HG03565 (cell line): ENCODE data around the gene SCN9A.
"Not testable (repeated sequence)": the region's sequence is repeated elsewhere in the genome, so short reads cannot be mapped to it uniquely, and the experiment has no call there.

ENCODE experiments used
- ATAC-seq: cut with Tn5 transposase; IDR thresholded peaks from one replicate; pipeline ENCODE4 v1.9.1; 2021; ENCODE audit warnings: mild to moderate bottlenecking, moderate library complexity; ENCODE audit not compliant: unreplicated experiment

Gene SCN9A

DNA sequence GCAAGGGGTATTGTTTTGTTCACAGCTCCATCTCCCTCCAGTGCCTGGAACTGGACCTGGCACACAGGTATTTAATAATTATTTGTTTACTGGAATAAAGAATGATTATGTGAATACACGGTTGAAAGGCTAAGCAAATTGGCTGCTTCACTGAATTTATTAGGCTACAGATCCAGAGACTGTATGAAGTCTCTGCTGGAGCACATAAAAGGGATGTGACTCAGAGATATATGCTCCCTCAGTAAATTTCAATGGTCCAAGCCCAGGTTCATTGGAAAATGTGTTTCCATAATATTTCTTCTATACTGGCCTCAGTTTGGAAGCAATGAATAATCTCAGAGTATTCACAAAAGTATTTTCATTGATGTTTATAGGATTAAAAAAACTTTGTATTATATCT lies 126.4 kb downstream of the SCN9A start:
- no peak for ATAC-seq

DNA sequence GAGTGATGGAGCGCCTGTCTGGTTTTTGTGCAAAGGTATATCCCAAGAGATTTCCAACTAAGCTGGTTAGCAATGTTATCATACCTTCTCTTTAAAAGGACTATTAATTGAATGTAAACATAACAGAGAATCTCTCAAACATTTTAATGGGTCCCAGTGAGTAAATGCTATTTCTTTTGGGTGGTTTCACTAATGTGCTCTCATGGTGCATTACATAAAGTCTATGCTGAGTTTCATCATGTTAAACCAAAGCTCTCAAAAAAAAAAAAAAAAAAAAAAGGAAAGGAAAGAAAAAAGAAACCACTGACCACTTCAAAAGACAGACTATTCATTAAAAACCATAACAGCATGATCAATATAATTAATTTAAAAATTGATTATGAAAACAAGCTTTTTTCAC lies 128.8 kb downstream of the SCN9A start:
- no peak for ATAC-seq

DNA sequence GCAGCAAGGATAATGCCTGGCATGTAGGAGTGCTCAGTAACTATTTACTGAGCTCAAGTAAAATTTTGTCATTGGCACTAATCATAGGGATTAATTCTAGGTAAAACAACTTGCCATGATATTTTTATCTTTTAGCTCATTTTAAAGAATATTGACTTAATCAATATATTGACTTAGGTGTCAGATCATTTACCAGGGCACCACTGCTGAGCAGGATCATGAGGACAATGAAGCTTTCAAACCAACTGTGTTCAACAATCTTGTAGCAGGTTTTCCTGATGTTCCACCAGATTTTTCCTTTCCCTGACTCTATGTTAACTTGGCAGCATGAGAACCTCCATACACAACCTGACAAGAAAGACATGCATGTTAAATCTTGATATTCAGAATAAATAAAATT lies 133.4 kb downstream of the SCN9A start:
- no peak for ATAC-seq

DNA sequence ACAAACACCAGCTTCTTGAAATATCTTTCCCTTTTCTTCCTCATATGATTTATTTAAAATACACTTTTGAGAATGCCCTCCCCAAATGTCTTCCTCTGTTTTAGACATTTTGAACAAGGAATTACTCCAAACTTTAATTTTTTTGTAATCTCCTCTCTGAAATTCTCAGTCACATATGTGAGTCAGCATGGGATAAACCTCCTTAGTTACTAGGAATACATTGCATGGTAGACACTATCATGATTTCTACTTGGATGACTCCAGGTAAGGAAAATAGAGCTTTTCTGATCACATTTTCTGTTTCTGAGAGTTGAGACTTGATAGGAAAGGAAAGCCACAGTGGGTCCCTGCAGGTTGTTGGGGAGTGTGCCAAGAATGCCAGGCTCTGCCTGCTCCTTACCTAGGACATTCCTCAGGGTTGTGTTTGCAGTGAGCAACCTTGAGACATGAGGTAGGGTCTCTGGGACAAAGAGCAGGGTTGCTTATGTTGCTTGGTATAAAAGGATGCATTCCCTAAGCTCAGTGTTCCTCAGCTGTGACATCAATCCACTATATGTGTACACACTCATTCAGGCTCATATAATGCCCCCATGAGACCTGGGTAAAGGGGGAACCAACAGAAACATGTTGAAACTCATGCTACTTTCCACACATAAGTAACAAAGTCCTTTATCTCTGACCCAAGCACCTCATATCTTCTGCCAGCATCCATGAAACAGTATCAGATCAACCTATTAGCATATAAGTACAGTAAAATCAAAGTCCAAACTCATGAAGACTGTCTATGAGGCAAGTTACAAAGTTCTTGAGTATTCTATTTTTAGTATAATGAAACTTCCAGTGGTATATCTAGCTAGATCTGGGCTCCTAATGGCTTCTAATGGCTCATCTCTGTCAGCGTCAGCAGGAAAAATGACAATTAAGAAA lies 135.1 kb downstream of the SCN9A start:
- no peak for ATAC-seq

DNA sequence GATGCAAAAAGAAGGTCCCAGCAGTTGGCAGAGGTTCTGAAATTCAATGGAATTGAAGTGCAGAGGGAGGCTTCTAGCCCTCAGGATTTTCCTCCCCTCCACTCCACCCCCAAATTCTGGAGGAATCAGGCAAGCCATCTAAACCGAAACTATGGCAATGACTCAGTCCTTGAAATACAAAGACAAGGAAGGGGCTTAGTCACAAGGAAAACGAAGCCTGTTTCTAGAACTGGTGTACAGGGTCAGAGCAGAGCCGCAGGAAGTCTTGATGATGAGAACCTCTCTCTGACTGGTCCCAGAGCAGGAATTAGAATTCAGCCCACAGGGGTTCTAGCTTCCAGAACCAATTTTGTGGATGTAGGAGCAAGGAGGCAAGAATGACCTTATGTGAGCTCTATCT lies 136.2 kb downstream of the SCN9A start:
- ATAC-seq: no peak

DNA sequence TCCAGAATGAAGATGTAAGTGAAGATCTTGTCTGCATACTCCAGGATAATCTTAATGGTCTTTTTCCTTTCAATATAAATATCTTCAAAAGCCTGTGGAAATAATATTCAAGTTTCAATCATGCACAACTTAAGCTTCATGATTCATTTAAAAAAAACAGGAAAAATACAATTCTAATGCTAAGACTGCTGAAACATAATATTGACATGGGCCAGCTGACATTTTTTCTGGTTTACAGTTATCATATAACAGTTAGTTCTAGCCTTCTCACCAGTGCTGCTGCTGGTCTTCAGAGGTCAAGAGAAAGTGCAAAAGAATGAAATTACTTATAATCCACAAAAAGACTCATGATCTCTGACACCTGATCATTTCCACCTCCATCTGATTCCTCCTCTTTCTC lies 137.6 kb downstream of the SCN9A start:
- ATAC-seq: no peak

DNA sequence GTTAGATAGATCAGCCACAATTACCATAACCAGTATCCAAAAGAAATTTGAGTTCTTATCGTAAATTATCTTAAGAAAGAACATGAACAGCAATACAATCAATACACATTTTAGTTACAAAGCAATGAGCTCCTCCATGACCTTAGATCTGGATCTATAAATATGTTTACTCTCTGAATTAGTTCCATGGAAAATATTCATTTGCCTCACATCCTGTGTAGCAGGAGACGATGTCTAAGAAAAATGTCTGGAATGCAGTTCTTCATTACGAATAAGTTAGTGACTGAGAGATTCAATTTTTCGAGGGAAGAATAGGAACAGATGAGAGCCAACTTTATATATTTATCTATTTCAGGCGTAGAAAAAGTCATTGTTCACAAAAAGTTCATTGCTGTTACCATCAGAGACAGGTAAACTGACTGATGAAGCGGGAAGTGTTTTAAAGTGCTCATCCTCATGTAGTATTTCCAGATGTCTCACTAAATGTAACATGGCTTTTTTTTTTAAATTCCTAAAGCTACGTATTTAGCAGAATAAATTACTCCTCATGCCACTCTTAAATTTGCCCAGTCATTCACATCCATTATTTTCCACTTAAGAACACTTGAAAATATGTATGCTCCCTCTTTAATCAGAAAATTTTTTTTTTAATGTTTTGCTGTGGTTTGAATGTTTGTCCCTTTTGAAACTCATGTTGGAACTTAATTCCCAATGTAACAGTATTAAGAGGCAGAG lies 141.5 kb downstream of the SCN9A start:
- ATAC-seq: no peak

DNA sequence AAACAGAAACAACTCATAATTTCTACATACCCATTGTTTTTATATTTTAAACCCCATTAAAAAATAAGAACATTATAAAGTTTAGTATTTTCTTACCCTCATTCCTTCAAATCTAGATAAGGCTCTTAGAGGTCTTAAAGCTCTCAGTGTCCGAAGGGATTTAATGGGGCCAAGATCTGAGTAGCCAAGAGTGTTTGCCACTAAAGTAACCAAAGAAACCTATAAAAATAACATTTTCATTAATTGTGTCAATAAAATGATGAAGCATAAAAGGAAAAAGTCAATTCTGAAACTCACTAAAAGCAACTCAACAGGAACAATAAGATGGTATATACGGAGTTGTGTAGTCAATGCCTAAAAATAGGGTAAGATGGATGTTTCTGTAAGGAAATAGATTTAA lies 142.5 kb downstream of the SCN9A start:
- no peak for ATAC-seq

DNA sequence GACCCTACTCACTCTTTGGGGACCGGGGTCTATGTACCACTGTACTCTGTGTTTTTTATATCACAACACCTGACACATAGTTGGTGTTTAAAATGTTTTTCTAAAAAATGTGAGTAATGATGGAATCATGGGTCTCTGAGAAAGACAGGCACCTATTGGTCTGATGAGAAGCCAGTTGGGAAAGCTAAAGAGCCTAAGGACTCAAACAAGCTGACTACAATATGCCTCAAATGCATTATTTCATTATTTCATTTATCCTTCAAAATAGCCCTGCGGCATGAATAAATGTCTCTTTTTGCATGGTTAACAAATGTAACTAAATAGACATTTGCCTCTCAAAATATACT lies 145.0 kb downstream of the SCN9A start:
- no peak for ATAC-seq

DNA sequence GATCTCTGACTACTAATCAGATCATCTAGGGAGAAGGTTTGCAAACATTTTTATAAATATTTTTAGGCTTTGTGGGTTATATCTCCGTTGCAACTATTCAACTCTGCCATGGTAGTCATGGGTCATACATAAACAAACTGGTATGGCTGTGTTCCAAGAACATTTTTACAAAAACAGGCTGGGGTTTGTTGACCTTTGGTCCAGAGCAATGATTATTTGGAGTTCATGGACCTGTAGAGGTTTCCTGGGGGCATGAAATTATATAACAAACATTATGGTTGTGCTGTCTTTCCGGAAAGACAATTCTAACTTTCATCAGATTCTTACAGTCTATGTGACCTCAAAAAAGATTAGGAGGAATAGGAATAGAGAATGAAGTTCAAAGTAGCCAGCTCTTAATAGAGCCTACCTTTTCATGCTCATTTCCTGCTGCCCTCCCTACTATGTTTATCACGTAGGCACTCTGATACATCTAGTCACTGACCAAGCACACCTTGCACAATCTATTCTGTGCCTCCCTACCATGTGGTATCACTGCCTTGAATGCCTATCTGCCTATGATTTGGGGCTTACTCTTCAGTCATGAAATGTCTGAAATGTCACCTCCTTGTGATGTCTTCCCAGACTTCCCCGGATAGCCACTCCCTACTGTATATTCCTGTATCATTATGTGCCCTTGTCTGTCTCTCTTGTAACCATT lies 145.6 kb downstream of the SCN9A start:
- ATAC-seq: no peak

DNA sequence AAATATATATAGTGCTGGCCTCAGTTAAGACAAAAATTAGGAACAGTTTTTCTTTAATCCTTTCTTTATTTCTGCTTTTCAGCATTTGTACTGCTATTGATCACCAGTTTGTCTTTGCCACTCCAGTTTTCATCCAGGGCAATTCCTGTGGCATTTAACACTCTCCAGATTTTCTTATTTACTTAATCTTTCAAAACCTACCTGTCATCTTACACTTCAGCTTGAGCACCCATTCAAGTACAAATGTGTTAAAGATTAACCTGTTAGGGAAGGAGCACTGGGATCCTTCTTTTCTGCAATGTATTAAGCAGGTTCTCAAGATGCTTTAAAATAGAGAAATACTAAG lies 146.1 kb downstream of the SCN9A start:
- no peak for ATAC-seq

DNA sequence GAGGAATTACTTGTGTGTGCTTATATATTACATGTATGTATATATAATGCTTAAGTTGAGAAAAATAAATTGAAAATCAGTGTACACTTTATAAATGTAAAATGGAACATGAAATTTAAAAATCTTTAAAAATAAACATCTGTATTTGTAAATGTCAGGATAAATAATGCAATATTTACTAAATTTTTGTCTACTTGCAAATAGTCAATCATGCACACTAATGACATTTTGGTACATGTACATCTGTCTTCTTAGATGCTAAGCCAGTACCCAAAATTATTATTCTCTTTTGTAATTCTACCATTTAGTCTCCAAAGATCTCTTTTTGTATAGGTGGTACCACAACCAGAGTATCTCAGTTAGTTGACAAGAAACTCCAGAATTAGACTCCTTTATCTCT lies 151.5 kb downstream of the SCN9A start:
- ATAC-seq: no peak

DNA sequence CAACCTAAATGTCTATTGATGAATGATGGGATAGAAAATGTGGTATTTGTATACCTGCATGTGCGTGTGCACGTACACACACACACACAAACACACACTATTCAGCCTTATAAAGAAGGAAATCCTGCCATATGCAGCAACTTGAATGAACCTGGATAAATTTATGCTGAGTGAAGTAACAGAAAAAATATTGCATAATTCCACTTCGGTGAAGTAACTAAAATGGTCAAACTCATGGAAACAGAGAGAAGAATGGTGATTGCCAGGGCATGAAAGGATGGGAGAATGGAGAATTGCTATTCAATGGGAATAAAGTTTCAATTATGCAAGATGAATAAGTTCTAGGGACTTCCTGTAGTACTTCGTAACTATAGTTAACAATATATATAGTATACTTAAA lies 152.4 kb downstream of the SCN9A start:
- ATAC-seq: no peak

DNA sequence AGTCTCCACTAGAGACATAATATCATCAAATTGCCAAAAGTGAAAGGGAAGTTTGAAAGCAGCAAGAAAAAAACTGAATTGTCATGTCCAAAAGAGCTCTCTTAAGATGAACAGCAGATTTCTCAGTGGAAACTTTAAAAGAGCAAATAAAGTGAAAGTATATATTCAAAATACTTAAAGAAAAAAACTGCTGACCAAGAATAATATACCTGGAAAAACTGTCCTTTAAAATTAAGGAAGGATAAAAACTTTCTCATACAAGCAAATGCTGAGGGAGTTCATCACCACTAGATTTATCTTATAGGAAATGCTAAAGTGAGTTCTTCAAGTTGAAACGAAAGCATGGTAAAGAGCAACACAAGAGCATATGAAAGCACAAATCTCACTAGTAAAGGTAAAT lies 164.7 kb downstream of the SCN9A start:
- no peak for ATAC-seq

DNA sequence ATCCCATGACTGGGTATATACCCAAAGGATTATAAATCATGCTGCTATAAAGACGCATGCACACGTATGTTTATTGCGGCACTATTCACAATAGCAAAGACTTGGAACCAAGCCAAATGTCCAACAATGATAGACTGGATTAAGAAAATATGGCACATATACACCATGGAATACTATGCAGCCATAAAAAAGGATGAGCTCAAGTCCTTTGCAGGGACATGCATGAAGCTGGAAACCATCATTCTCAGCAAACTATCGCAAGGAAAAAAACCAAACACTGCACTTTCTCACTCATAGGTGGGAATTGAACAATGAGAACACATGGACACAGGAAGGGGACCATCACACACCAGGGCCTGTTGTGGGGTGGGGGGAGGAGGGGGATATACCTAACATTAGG lies 165.8 kb downstream of the SCN9A start:
- ATAC-seq: not testable (repeated sequence)

DNA sequence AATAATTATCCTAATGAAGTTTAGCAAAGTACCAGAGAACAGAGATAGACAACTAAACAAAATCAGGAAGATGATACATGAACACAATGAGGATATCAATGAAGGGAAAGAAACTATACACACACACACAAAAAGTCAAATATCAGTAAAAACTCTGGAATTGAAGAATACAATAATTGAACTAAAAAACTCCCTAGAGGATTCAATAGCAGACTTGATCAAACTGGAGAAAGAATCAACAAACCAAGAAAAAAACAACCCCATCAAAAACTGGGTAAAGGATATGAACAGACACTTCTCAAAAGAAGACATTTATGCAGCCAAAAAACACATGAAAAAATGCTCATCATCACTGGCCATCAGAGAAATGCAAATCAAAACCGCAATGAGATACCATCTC lies 166.4 kb downstream of the SCN9A start:
- ATAC-seq: not testable (repeated sequence)

DNA sequence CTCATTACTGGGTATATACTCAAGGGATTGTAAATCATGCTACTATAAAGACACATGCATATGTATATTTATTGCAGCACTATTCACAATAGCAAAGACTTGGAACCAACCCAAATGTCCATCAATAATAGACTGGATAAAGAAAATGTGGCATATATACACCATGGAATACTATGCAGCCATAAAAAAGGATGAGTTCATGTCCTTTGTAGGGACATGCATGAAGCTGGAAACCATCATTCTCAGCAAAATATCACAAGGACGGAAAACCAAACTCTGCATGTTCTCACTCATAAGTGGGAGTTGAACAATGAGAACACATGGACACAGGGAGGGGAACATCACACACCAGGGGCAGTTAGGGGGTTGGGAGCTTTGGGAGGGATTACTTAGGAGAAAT lies 169.6 kb downstream of the SCN9A start:
- ATAC-seq: not testable (repeated sequence)

DNA sequence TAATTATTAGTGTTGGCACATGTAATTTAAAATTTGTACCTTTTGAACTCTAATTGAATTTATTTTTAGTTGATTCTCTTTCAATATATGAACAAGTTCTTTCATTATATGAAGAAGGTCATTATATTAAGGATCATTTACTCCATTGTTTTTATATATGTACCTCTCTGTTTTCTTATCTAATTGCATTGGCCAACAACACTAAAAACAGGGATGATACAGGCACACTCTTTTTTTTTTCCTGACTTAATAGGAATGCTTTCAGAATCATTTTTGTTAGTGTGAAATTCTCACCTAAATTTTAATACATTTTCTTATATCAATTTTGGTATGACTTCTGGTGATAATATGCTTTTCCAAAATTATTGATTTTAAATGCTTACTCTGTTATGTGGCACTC lies 173.0 kb downstream of the SCN9A start:
- ATAC-seq: no peak

DNA sequence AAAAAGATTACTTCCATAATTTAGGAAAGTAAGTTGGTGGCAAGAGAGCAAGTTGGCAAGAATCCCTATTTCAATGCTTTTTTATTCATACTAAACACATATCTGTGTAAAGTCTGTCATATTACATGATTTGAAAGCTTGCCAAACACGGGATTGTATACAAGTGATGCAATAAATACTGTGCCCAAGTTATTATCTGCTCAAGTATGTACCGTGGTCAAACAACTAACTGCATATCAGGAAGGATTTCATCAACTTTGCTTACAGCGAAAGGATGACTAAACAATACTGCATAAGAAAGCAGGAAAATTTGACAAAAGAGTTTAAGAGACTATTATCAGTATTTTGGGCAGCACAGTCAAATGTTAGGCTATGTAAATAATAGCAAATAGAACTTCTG lies 178.3 kb downstream of the SCN9A start:
- ATAC-seq: no peak

DNA sequence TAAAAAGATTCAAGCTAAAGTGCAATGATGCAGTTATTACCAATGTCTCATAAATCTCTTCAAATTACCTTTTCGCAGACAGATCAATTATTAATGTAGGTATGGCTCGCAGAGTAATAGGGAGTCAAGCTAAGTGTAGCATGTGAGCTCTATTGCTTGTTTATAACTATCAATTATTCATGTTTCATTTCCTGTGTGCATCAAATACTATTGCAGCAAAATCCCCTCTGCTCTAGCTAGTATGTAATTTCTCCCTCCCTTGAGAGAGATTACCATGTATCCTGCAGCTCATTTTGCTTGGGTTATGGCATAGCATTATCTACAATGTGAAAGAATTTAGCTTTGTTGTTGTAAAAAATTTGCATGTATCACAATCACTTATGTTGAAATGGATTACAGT lies 182.3 kb downstream of the SCN9A start:
- no peak for ATAC-seq

DNA sequence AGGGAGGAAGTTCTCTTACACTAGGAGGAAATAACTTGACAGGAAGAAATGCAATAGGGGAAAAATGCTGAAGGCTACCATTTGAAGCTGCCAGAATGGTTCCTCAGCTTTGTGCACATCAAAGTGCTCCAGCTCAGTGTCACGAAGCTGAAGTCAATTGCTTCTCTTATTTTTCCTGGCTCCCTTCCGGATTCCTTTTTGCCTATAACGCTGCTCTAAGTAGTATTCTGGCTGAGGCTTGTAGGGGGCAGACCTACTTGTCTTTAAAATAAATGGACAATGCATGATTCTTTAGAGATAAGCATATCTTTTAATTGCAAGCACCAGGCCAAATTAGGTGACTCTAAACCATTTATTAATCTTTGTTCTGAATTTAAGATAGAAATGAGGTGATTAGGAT lies 187.7 kb downstream of the SCN9A start:
- ATAC-seq: no peak

DNA sequence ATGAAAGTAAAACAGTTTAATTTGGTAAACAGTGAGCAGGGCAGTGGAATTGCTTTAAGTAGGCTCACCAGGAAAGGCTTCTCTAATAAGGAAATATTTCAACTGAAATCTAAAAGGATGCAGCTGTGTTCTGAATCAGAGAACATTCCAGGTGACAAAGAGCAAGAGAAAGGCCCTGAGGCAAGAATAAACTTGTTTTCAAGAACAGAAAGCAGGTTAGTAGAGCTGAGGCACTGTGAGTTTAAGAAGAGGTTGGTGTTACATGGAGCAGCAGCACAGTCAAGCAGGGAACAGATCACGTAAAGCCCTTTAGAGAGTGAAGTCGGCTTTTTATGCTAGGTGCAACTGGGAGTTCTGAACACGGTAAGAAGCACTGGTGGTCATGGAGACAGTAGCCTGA lies 191.0 kb downstream of the SCN9A start:
- no peak for ATAC-seq
